Erythroblast (primary cell): ENCODE measurements around the gene ARV1.

Source experiments
- DNase-seq, 2 experiments: peaks; one replicate each; lab custom pipeline; 2025; lab: John Stamatoyannopoulos, UW
- GATA1 ChIP-seq: IDR thresholded peaks from 2 replicates; pipeline ENCODE4 v1.6.1; 2011; ENCODE audit warnings: low read depth, mild to moderate bottlenecking, control low read depth, low read length, moderate library complexity
- POLR2A ChIP-seq: IDR thresholded peaks from 2 replicates; pipeline ENCODE4 v1.6.1; 2011; ENCODE audit warnings: mild to moderate bottlenecking, low read length

Gene ARV1

DNA sequence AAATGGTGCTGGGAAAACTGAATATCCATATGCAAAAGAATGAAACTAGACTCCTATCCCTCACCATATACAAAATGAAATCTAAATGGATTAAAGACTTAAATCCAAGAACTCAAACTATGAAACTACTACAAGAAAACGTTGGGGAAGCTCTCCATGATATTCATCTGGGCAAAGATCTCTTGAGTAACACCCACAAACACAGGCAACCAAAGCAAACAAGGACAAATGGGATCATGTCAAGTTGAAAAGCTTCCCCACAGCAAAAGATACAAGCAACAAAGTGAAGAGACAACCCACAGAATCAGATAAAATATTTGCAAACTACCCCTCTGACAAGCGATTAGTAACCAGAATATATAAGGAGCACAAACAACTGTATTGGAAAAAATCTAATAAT, 14.0 kb upstream of the ARV1 start:
- TF ChIP-seq GATA1 = no peak
- TF ChIP-seq POLR2A = no peak
- no peak for DNase-seq

DNA sequence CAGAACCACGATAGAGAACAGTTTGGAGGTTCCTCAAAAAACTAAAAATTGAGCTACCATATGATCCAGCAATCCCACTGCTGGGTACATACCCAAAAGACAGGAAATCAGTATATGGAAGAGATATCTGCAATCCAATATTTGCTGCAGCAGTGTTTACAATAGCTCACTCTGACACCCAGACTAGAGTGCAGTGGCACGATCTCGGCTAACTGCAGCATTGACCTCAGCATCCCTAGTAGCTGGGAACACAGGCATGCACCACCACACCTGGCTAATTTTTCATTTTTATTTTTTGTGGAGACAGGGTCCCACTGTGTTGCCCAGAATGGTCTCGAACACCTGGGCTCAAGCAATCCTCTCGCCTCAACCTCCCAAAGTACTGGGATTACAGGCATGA, 13.4 kb upstream of the ARV1 start:
- no peak for TF ChIP-seq POLR2A
- no peak for TF ChIP-seq GATA1
- DNase-seq = no peak

DNA sequence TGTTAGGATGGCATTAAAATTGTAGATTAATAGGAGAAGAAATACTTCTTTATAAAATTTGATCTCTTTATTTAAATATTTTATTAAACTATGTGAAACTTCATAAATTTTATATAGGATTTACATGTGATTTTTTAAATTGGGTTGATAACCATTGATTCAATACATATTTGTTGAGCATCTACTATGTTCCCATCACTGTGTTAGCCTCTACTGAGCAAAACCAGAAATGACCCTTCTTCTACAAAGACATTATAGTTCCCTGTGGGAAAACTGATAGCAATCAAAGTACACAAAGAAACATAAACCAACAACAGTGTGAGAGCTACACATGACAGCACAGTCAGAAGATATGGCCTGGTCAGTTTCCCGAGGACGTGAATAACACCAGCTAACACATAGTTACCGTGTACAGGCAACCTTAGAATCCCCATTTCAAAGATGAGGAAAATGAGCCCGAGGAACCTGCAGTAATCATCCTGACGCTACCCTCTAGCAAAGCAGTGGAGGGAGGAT, 12.5 kb upstream of the ARV1 start:
- no peak for DNase-seq
- TF ChIP-seq POLR2A = no peak

DNA sequence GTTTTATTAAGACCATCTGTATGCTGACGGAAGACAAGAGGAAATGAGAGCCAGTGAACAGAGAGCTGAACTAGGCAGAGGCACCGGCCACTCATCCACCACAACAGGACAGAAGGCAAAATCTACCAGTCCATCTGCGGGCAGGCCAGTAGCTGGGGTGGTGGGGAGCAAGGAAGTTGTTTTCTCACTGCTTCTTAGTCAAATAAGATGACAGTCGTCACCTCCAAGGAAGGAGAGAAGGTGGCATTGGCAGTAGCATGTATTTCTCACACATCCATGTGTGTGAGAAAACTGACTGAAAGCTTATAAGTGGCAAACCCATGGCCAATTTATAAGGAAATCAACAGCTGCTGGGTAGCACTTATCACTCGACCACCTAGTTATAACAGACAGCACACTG, 8.5 kb upstream of the ARV1 start:
- TF ChIP-seq POLR2A (no peak), GATA1 (no peak)
- DNase-seq = no peak

DNA sequence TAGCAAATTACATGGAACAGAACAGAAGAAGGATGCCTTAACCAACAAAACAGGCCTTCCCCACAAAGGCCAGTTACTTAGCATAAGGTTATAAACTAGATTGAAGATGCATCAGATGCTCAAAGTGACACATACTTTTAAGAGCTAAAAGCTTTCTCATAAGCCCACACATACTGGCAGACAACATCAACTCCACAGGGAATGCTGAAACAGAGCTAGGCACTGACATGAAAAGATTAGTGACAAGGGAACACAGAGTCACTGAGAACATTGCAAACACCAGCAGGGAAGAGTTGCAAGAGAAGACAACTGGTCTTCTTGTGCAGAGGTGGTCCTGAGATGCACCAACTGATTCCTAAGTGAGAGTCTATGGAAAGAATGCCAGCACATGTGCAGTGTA, 7.1 kb upstream of the ARV1 start:
- TF ChIP-seq POLR2A = no peak
- TF ChIP-seq GATA1 = no peak
- DNase-seq = no peak

DNA sequence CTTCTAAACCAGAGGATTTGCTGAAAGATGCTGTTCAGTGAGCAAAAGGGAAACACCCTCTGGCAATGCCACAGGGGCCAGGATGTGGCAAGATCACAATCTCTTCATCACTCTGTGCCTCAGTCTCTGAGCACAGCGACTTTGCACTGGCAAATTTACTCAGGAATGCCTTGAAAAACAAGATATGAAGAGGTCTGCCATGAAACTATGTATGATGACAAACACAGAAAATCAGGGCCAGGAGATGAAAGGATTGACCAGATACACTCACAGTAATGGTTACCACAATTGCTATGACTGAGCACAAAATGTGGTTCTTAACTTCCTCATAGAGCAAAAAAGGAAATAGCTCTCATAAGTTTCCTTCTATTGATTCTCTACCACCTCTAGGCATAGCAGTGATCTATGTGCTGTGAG, 6.0 kb upstream of the ARV1 start:
- peak in 1 of 2 experiments; percentile 18 for DNase-seq
- TF ChIP-seq GATA1 (no peak), POLR2A (no peak)

DNA sequence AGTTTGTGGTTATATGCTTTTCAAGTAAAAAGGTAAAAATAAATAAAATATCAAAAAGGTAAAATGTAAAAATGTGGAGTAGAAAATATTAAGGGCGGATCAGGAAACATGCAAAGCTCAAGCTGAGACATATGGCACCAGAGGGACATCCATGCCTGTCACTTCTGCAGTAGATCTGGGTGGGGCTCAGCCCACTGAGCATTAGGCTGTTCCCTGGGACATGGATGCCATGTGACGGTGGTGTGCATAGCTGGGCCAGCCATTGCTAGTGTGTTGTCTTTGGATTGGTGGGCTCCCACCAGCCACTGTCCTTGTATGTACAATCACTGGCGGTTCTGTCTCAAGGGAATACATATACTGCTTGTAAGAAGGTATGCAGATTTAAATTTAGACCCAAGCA, 3.3 kb upstream of the ARV1 start:
- TF ChIP-seq GATA1 (no peak), POLR2A (peak; percentile 3)
- peak; percentile 17 to 46 for DNase-seq

DNA sequence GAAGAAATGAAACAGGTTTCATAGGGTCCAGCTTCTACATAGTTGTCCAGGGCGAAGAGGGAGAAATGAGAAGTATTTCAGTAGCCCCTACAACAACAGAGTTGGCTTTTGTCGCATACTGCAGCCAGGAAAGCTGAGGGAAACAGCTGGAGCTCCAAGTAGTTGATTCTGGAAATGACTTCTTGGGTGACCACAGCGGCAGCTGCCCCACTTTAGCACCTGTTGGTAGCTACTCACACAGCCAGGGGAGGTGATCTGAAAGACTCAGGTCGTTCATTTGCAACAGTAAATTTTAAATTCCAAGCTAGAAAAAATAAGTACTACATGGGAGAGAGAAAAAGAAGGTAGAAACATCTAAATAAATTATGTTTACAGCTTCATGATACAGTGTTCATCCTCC, 2.5 kb upstream of the ARV1 start:
- DNase-seq = no peak
- TF ChIP-seq GATA1 = no peak
- TF ChIP-seq POLR2A = no peak

DNA sequence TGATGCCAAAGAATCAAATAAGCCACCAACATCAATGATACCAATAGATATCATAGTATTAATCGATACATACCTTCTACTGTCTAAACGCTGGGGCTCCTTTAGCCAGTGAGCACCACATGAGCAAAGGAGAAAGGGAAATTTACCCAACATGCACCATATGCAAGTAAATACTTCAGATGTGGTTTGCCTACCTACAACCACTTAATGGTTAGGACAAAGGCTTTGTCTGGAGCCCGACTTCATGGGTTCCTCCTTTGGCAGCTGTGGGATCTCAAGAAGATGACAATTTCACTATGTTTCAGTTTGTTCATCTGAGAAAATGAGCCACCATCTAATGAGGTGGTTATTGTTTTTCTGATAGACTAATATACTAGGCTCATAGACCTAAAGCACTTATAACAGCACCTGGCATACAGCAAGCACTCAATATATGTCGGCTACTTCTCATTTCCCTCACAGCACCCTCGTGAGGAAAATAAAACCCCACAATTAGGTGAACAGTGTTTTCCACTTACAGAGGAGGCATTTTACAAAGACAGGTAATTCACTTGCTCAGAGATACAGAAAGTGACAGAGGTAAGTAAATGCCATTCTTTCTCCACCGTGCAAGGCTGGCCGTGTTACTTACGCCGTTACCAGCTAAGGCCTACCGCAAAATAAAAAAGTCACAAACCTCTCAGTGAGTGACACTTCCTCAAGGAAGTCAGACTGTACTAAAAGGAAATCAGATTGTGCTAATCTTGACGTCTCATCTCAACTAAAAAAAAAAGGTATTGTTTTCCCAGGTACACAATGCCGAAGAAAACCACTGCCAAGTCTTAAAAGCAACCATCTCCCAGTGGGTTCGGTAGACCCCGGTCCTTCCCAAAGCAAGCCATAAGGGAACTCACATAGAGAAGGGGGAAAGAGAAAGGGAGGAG, 1.8 kb upstream of the ARV1 start:
- DNase-seq = peak; percentile 43 to 55
- TF ChIP-seq GATA1 (no peak), POLR2A (no peak)

DNA sequence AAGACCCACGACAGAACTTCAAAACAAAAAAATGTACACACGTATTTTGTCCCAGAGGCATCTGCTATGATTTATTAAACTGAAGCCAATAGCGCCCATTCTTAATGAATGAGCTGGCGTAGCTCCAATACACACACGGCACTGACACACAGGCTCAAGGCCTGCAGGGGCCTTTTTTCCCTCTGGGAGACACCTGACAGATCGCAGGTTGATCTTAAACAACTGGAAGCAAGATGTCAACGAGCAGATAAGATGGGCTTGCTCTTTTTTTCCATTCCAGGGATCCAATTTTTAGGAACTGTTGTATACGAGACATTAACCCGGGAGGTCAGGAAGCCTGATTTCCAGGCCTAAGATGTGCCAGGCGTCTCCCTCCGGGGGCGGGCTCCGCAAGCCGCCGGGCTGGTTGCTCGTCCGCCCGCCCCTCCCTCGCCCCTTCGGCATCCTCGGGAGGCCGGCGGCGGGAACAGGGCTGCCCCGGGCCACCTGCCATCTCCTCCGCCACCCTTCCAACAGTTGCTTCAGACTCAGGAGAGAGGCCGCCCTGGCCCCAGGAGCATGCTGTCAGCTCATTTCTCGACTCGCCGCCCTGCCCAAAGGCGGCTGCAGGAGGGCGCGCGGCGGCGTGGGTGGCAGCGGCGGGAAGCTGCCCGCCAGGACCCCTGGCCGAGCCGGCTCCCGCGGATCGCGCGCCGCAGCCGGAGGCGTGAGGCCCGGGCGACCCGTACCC, 968 bp upstream of the ARV1 start:
- DNase-seq = peak; percentile 72 to 75
- TF ChIP-seq POLR2A = no peak
- no peak for TF ChIP-seq GATA1

- no peak for TF ChIP-seq GATA1
- TF ChIP-seq POLR2A = no peak
Observed at GRCh38 chr1:230979389-230979716, 459 bp downstream of the ARV1 start.

GRCh38 chr1:230979952-230980351, 1.1 kb downstream of the ARV1 start:
- DNase-seq = peak; percentile 29 to 39
- TF ChIP-seq GATA1 (no peak), POLR2A (no peak)

More at GRCh38 chr1:230979389-230979716, 459 bp downstream of the ARV1 start:
- no peak for DNase-seq

- no peak for DNase-seq
- no peak for TF ChIP-seq GATA1
- no peak for TF ChIP-seq POLR2A
Observed at GRCh38 chr1:230982696-230983095, 3.8 kb downstream of the ARV1 start.

GRCh38 chr1:230983811-230984210, 4.9 kb downstream of the ARV1 start:
- peak in 1 of 2 experiments; percentile 44 for DNase-seq
- TF ChIP-seq GATA1 (no peak), POLR2A (no peak)
